Measurements from ENCODE around the gene IL24.

DNA sequence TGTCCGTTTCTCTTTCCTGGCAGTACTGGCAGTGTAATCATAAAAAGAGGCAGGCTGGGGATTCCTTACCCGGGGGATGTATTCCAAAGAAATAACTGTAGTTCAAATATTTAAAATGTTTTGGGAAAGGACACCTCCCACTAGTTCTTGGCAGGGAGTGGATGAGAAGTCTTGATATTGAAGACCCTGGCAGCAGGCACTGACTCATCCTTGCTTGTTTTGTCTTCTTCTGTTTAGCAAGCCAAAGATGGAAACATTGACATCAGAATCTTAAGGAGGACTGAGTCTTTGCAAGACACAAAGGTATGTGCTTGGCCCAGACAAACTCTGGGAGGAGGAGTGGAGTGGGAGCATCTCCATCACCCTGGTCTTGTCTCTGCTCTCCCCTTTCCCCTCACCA, 31.2 kb upstream of the IL24 start:
- TF ChIP-seq, protein P1, sequence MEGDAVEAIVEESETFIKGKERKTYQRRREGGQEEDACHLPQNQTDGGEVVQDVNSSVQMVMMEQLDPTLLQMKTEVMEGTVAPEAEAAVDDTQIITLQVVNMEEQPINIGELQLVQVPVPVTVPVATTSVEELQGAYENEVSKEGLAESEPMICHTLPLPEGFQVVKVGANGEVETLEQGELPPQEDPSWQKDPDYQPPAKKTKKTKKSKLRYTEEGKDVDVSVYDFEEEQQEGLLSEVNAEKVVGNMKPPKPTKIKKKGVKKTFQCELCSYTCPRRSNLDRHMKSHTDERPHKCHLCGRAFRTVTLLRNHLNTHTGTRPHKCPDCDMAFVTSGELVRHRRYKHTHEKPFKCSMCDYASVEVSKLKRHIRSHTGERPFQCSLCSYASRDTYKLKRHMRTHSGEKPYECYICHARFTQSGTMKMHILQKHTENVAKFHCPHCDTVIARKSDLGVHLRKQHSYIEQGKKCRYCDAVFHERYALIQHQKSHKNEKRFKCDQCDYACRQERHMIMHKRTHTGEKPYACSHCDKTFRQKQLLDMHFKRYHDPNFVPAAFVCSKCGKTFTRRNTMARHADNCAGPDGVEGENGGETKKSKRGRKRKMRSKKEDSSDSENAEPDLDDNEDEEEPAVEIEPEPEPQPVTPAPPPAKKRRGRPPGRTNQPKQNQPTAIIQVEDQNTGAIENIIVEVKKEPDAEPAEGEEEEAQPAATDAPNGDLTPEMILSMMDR (IDR thresholded peaks at IDR 0.05; ENCODE audit: low read depth, low read length) = no peak
- no peak for TF ChIP-seq EZH2phosphoT487 (IDR thresholded peaks at IDR 0.05; ENCODE audit: low read depth)
